OCI-LY3 (cell line): Measurements from ENCODE around the gene TMEM176A.

ENCODE experiments used
- H2AFZ ChIP-seq: fragments of 200-600, 300-600 bp; shearing (Covaris generic); 2 replicates; pipeline ENCODE4 v1.6.0; 2014; ENCODE audit warnings: antibody characterized with exemption, low read depth, low read length
- H3K27ac ChIP-seq: fragments of 200-600, 300-600 bp; sonication (generic); 2 replicates; pipeline ENCODE4 v1.5.1; 2014; ENCODE audit warnings: mild to moderate bottlenecking, low read length, moderate library complexity, mixed read lengths
- H3K27me3 ChIP-seq: fragments of 200-600, 300-600 bp; sonication (generic); 2 replicates; pipeline ENCODE4 v1.6.1; 2014; ENCODE audit warnings: low read depth, low read length, mixed read lengths
- H3K36me3 ChIP-seq: fragments of 200-600, 300-600 bp; sonication (generic); replicated peaks from 2 replicates; pipeline ENCODE3; 2014; ENCODE audit warnings: low read depth, low read length, mixed read lengths
- H3K4me1 ChIP-seq: fragments of 300-600, 200-600 bp; sonication (generic); 2 replicates; pipeline ENCODE4 v1.6.1; 2014; ENCODE audit warnings: low read length, mixed read lengths
- H3K4me2 ChIP-seq: fragments of 200-600, 300-600 bp; sonication (generic); 2 replicates; pipeline ENCODE4 v1.6.1; 2014; ENCODE audit warnings: low read length, mixed read lengths
- H3K4me3 ChIP-seq: fragments of 300-600, 200-600 bp; sonication (generic); 2 replicates; pipeline ENCODE4 v1.5.1; 2014; ENCODE audit warnings: antibody characterized with exemption, mild to moderate bottlenecking, low read length, moderate library complexity
- H3K79me2 ChIP-seq: fragments of 300-600, 200-600 bp; shearing (Covaris generic); 2 replicates; pipeline ENCODE4 v1.6.1; 2014; ENCODE audit warnings: mild to moderate bottlenecking, low read length, mixed read lengths
- H3K9ac ChIP-seq: fragments of 300-600, 200-600 bp; shearing (Covaris generic); 2 replicates; pipeline ENCODE4 v1.6.0; 2014; ENCODE audit warnings: mild to moderate bottlenecking, low read length, moderate library complexity
- H3K9me3 ChIP-seq: fragments of 200-600, 300-600 bp; shearing (Covaris generic); 2 replicates; pipeline ENCODE4 v1.6.1; 2014; ENCODE audit warnings: low read length, mixed read lengths; ENCODE audit not compliant: insufficient read depth
- H4K20me1 ChIP-seq: fragments of 200-600, 300-600 bp; sonication (generic); 2 replicates; pipeline ENCODE4 v1.6.1; 2016; ENCODE audit warnings: low read length, mixed read lengths; ENCODE audit not compliant: insufficient read depth
- CTCF ChIP-seq: fragments of 200-600, 300-600 bp; sonication (generic); IDR thresholded peaks from 2 replicates; pipeline ENCODE4 v1.5.1; 2014; ENCODE audit warnings: antibody characterized with exemption, low read length, low read depth
- EZH2phosphoT487 ChIP-seq: fragments of 200-600 bp; shearing (Covaris generic); IDR thresholded peaks from 2 replicates; pipeline ENCODE4 v1.6.1; 2018; ENCODE audit warnings: antibody characterized with exemption, mixed run types, low read depth

The TMEM176A gene

GRCh38 chr7:150848111-150848510 is 47.5 kb downstream of the TMEM176A start:
- no peaks in the 10 kb centered on the region for H4K20me1 ChIP-seq
- H3K4me1 ChIP-seq, result peaks cover 6% of the 10 kb centered on the region; the same call in 1 of the 2 replicates
- H3K4me2 ChIP-seq, result no peak overlapping the region
- H3K9me3 ChIP-seq, result no peaks in the 10 kb centered on the region
- H3K4me3 ChIP-seq, result no peak overlapping the region
- H3K36me3 ChIP-seq, result no peaks in the 10 kb centered on the region
- H3K27me3 ChIP-seq, result peaks cover 5% of the 10 kb centered on the region; the same call in 1 of the 2 replicates
- H2AFZ ChIP-seq, result no peak overlapping the region
- no peak for TF ChIP-seq CTCF
- no peak overlapping the region for H3K9ac ChIP-seq
- no peak overlapping the region for H3K27ac ChIP-seq
- no peaks in the 10 kb centered on the region for H3K79me2 ChIP-seq

GRCh38 chr7:150848561-150849115 is 48.1 kb downstream of the TMEM176A start:
- Histone ChIP-seq H3K9ac (no peak overlapping the region), H3K4me2 (no peak overlapping the region), H3K4me3 (no peak overlapping the region), H3K27ac (no peak overlapping the region), H4K20me1 (no peaks in the 10 kb centered on the region), H3K27me3 (peaks cover 5% of the 10 kb centered on the region; the same call in 1 of the 2 replicates), H2AFZ (no peak overlapping the region), H3K4me1 (peaks cover 6% of the 10 kb centered on the region; the same call in 1 of the 2 replicates), H3K36me3 (no peaks in the 10 kb centered on the region), H3K79me2 (no peaks in the 10 kb centered on the region), H3K9me3 (no peaks in the 10 kb centered on the region)
- no peak for TF ChIP-seq CTCF
- TF ChIP-seq EZH2phosphoT487, result no peak

GRCh38 chr7:150849204-150849775 is 48.7 kb downstream of the TMEM176A start:
- Histone ChIP-seq H3K79me2 (no peaks in the 10 kb centered on the region), H3K4me2 (no peak overlapping the region), H4K20me1 (no peaks in the 10 kb centered on the region), H3K4me1 (peaks cover 6% of the 10 kb centered on the region; the same call in 1 of the 2 replicates), H3K4me3 (no peak overlapping the region), H3K27ac (no peak overlapping the region), H3K36me3 (no peaks in the 10 kb centered on the region), H3K9ac (no peak overlapping the region), H3K9me3 (no peaks in the 10 kb centered on the region), H2AFZ (no peak overlapping the region), H3K27me3 (peaks cover 5% of the 10 kb centered on the region; the same call in 1 of the 2 replicates)
- TF ChIP-seq EZH2phosphoT487 (no peak), CTCF (no peak)

GRCh38 chr7:150850273-150850672 is 49.7 kb downstream of the TMEM176A start:
- peaks cover 5% of the 10 kb centered on the region; the same call in 1 of the 2 replicates for H3K27me3 ChIP-seq
- H2AFZ ChIP-seq, result no peak overlapping the region
- TF ChIP-seq EZH2phosphoT487 (no peak), CTCF (no peak)
- H3K4me2 ChIP-seq, result no peak overlapping the region
- H3K4me1 ChIP-seq, result peaks cover 6% of the 10 kb centered on the region; the same call in 1 of the 2 replicates
- H3K9ac ChIP-seq, result no peak overlapping the region
- no peaks in the 10 kb centered on the region for H4K20me1 ChIP-seq
- H3K27ac ChIP-seq, result no peak overlapping the region
- no peaks in the 10 kb centered on the region for H3K36me3 ChIP-seq
- no peak overlapping the region for H3K4me3 ChIP-seq
- H3K9me3 ChIP-seq, result no peaks in the 10 kb centered on the region
- no peaks in the 10 kb centered on the region for H3K79me2 ChIP-seq
